GM19372 (cell line): ENCODE results near the gene OVAAL.

ENCODE experiments used
- ATAC-seq: cut with Tn5 transposase; IDR thresholded peaks from one replicate; pipeline ENCODE4 v1.9.1; 2021; ENCODE audit warnings: mild to moderate bottlenecking, low read depth, moderate library complexity; ENCODE audit not compliant: unreplicated experiment

OVAAL gene

DNA sequence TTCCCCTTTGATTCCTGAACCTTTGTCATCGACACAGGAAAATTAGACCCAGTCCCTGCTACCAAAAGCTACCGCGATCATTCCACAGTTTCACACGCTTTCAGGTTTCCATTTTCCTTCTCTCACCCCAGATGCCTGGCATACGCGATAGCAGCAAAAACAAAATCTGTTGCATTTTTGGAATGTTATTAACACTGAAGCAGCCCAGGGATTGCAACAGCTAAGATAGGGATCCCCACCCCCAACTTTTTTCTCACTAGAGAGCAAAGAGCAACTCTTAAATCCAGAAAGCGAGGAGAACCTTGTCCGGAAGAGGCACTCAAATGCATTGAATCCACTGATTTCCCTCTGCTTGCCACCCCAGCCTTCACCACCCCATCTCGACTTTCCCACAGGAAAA, 8.9 kb downstream of the OVAAL start:
- no peak for ATAC-seq

DNA sequence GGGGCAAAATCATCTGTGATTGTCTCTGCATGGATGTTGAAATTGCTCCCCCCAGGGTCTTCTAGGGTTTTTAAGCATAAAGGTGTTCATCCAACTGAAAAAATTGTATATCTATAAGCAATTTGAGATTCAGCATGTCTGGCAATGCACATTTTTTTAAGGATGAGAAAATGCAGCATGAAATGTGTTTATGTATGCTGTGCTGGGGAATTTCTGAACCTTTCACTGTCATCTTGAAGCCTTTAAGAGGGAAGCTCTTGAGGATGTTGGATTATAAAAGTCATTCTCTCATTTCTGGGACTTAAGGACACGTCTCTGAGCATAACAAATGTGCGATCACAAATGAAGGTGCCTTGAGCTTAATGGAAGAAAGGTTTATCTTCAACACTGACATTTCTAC, 9.4 kb downstream of the OVAAL start:
- no peak for ATAC-seq

DNA sequence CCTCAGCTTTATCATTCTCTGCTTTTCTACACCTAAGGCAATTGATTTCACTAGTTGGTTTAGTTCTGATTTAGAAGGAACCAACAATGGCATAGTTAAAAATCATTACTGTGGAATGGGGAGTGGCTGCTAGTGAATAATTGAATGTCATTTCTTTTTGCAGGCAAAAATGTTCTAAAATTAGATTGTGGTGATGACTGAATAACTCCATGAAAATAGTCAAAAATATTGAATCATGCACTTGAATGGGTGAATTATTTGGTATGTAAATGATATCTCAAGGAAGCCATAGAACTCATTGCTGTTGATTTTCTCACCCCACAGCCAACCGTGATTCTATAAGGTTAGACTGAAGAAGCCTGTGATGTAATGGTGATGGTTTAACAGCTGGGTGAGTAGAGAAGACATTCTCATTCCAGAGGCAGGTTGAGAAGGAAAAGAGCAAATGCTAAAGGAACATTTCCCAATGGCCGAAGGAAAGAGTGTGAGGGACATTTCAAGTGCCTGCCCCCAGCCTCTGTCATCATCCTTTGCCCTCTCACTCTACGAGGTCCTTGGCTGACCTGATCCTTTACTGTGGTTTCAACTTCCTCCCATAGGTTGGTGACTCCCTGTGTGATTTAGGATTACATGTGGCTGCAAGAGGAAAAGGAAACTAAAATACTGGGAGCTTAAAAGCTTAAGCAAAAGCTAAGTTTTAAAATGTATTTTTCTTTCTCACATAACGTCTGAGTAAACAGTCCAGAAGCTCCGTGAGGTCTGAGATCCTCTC, 12.5 kb downstream of the OVAAL start:
- no peak for ATAC-seq

DNA sequence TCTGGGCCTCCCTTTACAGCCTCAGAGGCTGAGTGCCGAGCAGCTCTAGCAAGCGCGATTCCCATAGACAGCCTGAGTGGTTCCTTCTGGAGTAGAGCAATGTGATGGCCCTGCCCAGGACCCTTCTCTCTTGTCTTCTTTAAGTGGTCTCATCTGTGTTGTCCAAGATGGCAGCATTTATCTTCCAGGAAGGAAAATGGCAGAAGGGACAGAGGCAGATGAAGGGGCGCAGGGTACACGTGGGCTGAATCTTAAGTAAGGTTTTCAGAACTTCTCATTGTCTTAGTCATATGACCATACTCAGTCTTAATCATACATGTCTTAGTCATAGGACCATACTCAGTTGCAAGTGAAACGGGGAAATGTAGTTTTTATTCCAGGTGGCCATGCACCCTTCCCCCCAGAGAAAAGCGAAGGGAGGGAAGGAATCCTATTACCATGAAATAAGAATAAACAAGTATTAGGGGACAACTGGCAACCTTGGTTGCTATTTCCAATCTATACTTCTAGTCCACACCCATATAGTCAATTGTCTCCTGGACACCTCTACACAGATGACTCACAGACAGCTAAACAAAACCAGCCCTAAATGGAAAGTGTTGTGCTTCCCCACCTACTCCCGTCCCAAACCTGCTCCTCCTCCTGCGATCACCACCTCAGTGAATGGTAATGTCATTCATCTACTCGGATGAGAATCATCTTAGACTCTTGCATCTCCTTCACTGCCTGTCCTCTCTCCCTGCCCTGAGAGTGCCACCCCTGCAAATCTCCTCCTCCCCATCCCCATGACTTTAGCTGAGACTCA, 13.3 kb downstream of the OVAAL start:
- ATAC-seq: no peak

DNA sequence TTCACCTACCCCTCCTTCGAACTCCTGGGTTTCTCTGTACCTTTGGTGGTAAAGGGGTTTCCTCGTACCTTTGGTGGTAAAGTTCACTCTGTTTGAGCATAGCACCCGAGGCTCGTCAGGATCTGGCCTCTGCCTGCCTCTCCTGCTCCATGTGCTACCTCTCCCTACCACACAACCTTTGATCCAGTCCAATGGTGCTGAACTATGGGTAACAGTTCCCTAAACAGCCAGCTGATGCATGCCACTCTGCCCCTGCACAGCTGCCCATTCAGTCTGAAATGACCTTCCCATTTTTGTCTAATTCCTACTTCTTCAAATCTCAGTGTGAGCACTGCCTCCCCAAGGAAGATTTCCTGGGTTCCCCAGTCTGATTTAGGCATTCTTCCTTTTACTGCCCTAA, 14.0 kb downstream of the OVAAL start:
- ATAC-seq: no peak

DNA sequence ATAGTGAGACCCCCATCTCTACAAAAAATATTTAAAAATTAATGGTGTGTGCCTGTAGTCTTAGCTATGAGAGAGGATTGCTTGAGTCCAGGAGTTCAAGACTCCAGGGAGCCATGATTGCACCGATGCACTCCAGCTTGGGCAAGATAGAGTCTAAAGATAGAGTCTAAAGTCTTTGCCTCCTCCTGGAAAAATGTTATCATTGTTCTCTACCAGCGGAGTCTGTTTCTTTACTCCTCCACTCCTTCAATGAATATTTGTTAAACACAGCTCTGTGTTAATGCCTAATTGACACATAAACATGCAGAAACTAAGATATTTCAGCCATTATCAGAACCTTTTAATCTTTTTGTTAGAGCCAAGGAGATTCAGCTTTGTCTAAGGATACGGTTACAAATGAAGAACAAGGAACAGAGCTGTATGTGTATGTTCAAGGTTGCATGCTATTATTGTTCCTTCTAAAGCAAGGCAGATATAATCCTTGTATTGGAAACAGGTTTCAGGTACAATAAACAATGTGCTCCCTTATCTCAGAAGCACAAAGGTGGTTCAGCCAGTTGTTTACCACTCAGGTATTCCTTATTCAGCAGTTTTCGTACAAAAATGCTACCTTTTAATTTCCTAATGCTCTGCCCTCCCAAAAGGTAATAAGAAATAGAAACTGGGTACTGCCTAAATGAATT, 15.4 kb downstream of the OVAAL start:
- ATAC-seq: no peak

DNA sequence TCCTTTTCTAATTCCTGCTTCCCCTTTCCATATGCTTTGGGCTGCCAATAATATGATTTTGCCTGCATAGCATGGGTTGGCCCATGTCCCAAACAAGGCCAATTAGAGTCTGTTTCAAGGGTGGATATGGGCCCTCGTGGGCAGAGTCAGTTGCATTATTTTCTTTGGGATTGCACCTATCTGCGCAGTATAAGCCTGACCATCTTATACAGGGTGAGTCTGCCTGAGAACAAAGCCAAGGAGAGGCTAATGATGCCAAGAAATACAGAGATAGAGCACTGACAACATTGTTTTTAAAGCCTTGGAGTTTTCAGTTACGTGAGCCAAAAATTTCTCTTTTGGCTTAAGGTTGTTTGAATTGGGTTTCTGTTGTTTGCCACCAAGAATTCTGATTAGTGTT, 18.6 kb downstream of the OVAAL start:
- ATAC-seq: no peak

DNA sequence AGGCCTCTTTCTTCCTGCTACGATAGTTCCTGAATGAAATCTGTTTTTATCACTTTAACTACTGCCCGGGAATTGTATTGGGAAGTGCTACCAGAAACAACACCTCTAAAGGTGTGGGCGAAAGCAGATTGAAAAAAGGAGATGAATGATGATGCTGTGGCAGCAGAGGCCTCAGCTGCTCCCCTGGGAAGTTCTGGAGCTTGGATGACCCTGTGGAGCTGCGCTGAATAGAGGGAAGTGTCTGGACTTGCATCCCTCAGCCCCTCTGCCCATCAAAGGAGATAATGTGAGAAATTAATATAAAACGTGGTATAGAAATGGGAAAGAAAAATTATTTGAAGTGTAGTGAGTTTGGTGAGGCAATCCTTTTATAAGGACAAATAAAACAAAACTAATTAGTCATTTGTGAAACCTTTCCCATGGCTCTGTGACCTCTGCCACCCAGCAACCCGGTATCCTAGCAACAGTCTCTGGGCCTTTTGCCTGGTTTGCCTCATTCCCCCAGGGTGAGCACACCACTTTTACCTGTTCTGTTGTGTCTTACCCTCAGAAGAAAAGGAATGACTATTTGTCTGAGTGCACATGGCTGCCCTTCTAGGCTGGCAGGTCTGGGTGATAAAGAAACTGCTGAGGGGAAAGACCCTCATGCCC, 21.3 kb downstream of the OVAAL start:
- no peak for ATAC-seq

DNA sequence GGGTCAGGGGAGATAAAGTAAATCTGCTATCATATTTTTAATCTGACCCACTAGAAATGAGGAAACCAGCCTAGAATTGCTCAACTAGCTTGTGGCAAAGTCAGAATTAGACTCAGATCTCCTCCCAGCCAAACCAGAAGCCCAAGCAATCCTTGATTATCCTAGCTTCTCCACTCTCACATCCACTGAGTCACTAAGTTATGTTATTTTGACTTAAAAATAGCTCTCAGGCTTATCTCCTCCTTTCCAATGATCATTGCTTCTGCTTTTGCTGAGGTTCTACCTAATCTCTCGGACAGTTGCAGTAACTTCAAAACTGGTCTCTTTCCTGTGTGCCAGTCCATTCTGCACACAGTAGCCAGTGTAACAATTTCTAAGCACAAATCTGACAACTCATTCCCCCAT, 22.9 kb downstream of the OVAAL start:
- ATAC-seq: no peak

DNA sequence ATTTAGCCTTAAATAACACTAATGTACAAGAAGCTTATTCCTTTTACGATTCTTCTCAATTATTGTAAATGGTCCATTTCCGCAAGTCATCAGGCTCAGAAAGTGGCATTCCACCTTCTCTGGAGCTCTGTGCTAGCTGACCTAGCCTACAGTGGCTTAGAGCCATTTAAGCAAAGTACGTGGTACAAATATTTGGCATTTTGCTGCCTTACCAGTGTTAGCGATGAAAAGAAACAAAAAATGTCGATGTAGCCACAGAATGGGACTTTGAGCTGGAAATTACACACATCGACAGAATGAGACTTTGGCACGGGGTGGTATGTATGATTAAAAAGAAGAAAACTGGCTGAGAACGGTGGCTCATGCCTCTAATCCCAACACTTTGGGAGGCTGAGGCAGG, 26.1 kb downstream of the OVAAL start:
- no peak for ATAC-seq

DNA sequence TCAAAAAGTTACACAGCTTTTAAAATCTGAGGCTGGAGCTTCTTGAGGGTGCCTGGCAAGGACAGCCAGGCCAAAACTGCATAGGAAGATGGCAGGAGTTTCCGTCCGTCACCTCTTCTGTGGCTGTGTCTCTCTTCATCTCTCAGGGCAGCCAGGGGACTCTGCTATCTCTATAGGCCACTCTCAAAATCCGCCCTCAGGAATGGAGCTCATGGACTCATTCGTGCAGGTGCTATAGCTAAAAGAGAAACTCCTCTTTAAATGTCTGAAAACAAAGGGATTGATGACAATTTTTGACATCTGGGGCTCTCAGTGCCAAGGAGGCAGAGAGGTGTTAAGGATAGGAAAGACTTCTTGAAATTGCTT, 27.2 kb downstream of the OVAAL start:
- ATAC-seq: no peak

DNA sequence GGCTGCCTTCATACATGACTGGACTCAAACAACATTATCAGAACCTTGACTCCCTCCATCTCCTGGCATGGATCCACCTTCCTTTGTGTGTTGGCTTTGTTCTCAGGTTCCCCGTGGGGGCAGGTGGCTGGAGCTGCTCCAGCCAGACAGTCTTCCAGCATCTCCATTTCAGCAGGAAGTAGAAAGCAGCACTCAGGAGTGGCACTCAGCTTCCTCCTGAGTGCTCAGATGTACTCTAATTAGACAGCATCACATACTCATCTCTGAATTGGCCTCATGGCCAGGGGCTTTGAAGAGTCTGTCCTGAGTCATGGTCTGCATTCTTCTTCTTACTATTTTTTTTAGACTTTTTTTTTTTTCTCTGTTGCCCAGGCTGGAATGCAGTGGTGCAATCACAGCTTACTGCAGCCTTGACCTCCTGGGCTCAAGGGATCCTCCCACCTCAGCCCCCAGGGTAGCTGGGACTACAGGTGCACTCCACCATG, 27.9 kb downstream of the OVAAL start:
- no peak for ATAC-seq

DNA sequence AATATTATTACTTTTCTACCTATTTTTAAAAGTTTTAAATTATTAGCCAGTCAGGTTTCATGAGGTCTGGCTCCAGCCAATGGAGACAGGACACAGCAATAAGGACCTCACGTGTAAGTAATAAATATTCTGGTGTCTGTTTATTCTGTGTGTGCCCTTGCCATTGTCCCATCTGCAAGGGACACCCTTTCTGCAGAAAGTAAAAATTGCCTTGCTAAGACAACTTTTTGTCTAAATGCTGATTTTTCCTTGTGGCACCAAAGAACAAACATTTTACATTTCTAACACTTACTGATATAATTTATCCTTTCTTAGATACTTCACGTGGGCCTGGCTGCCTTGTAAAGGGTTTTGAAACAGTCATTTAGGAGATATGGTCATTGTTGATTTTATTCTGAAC, 29.4 kb downstream of the OVAAL start:
- no peak for ATAC-seq

DNA sequence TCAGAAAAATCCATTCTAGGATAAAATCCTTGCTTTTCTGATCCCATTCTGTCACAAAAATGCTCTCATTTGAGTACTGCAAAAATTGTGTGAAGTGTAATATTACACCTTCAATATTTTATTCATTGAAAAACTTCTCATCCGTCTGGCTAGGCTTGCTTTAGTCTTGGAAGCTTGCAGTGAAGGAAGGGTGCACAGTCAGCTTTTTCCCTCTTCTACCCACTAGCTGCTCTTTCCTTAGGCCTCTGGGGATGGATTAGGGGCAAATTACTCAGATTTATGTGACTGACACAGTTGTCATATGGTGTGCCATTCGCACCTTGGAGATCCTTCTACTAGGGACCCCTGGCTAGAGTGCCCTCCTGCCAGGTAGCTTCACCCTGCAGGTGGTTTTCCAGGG, 32.1 kb downstream of the OVAAL start:
- ATAC-seq: no peak

DNA sequence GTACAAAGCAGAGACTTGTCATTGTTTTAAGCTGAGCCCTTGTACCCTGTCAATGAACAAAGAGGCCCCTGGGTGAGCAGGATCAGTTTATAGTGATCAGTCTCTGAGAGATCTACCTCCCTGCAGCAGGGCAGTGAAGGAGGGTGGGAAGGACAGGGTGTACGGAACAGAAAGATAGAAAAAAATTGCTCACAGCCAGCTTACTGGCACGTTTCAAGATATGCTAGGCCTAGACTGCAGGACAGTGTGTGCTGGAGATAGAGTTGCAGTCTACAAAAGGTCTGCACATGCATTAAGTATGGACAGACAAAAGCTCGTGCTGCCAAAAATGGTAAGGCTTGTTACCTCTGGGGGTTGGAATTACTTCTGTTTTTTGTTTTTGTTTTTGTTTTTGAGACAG, 34.6 kb downstream of the OVAAL start:
- no peak for ATAC-seq

DNA sequence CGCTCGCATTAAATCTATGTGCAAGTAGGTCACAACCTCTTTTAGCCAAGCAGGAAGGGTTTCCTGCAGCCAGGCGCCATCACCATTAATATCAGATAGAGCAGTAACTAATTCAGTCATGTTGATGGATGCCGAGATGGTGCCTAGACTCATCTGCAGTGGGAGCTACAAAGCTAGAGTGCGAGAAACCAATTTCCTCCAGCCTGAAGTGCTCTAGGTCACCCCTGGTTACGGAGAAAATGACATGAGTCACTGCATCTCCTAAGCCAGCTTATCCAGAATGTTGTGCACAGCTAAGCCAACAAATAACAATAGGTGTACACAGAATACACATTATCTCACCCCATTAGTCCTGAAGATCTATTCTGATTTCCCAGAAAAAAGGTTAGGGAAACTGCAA, 36.0 kb downstream of the OVAAL start:
- no peak for ATAC-seq

DNA sequence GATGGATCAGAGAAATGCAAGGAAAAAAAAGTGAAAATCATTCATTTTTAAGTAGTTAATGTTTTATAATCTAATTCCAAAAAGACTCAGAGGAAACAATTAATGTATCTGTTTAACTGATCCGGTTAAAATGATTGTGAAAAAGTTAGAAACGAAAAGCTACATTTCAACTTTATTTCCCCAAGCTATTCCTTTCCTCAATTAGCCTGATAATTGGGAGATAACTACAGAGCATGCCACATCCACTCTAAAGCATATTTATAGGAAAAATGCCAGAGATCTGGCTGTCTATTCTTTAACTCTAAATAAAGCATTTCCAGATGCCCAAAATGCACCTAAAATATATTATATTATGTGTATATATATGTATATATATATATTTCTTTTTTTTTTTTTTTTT, 37.2 kb downstream of the OVAAL start:
- ATAC-seq: no peak

DNA sequence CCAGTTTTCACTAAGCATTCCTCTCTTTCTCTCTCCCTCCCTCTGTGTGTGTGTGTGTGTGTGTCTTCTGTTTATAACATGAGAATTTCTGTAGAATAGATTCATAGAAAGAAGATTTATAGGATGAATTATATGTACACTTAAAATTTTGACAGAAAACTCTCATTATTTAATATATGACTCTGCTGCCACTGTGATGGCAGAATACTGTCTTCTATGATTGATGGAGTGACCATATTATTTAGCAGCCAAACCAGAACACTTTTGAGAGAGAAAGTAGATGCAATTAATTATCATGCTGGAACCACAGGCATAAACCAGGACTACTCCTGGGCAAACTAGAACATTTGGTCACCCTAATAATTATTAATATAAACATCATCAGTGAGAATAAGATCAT, 38.8 kb downstream of the OVAAL start:
- no peak for ATAC-seq

DNA sequence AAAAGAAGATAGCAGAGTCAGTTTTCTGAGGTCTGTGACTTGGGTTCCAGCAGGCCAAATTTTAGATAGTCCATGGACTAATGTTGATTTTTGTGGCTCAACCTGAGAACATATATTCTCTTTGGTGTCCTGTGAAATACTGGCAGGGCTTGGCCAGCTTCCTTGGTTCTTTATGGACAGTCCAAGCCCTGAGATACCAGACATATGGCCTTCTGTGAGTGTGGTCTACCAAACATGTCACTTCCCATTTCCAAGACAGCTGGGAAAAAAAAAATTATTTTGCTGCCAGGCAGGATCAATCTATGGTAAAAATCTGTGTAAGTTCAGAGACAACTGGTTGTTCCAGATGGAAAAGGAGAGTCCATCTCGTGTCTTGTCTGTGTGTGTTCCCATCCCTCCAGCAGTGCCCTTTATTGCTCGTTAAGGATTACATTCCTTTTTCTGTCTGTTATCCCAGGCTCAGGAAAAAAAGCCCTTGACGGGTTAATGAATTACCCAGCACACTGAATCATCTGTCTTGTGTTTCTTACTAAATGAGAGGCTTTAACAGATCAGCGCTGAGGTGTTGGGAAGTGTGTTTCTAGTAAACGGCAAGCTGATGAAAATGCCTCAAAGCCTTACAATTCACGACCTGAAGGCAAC, 39.7 kb downstream of the OVAAL start:
- ATAC-seq: no peak

DNA sequence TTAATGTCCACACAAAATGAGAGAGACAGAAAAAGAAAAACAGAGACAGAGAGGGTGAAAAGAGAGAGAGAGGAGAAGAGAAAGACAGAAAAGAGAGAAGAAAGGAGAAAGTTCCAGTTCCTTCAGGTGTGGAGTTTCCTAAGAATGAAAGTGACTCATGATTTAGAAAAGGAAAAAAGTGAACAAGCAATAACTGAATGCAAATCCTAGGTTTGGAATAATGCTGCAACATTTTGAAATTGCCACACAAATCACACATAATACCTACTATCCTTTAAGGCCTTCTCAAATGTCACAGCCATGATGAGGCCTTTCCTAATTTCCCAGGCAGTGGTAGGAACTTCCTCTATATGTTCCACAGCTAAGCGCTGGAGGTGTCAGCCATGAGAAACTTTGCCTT, 41.6 kb downstream of the OVAAL start:
- ATAC-seq: no peak
